Neural cell (in vitro differentiated cells): ENCODE measurements around the gene STAB1. TPM values are rescaled to one million over a fixed set of nuclear protein-coding genes. Genes with fewer than 3 reads are reported as not detected.

Experiments
- H2AFZ ChIP-seq: fragments of 200-600, 300-800 bp; sonication (generic), shearing (Covaris generic); 2 replicates; pipeline ENCODE4 v1.6.0; 2014; ENCODE audit warnings: low read depth, mild to moderate bottlenecking, antibody characterized with exemption, low read length, moderate library complexity
- H3F3A ChIP-seq: fragments of 200-600 bp; shearing (Covaris generic); 2 replicates; pipeline ENCODE4 v1.6.1; 2016; ENCODE audit warnings: mild to moderate bottlenecking, moderate library complexity, mixed read lengths, antibody characterized with exemption, low read length; ENCODE audit not compliant: insufficient read depth, poor library complexity, severe bottlenecking
- H3K27ac ChIP-seq: fragments of 200-600, 300-800 bp; sonication (generic), shearing (Covaris generic); 2 replicates; pipeline ENCODE4 v1.5.1; 2014; ENCODE audit warnings: mild to moderate bottlenecking, low read length, moderate library complexity
- H3K27me3 ChIP-seq: fragments of 300-800, 200-600 bp; sonication (generic), shearing (Covaris generic); 2 replicates; pipeline ENCODE4 v1.6.0; 2014; ENCODE audit warnings: mild to moderate bottlenecking, low read depth, low read length, moderate library complexity; ENCODE audit not compliant: insufficient read depth
- H3K36me3 ChIP-seq: fragments of 300-800, 200-600 bp; sonication (generic), shearing (Covaris generic); 2 replicates; pipeline ENCODE4 v1.5.1; 2014; ENCODE audit warnings: mild to moderate bottlenecking, antibody characterized with exemption, low read length, moderate library complexity; ENCODE audit not compliant: insufficient read depth
- H3K4me2 ChIP-seq: fragments of 300-800, 200-600 bp; sonication (generic), shearing (Covaris generic); 2 replicates; pipeline ENCODE4 v1.6.0; 2014; ENCODE audit warnings: mild to moderate bottlenecking, low read length
- H3K4me3 ChIP-seq: fragments of 300-800, 200-600 bp; sonication (generic), shearing (Covaris generic); 2 replicates; pipeline ENCODE4 v1.5.1; 2014; ENCODE audit warnings: mild to moderate bottlenecking, low read length, moderate library complexity
- H3K79me2 ChIP-seq: fragments of 200-600 bp; shearing (Covaris generic); replicated peaks from 2 replicates; pipeline ENCODE4 v1.6.0; 2014; ENCODE audit warnings: mild to moderate bottlenecking, low read length, moderate library complexity; ENCODE audit not compliant: insufficient read depth
- H3K9ac ChIP-seq: fragments of 300-800, 200-600 bp; sonication (generic), shearing (Covaris generic); 2 replicates; pipeline ENCODE4 v1.6.1; 2016; ENCODE audit warnings: mild to moderate bottlenecking, low read length, mixed read lengths
- H3K9me2 ChIP-seq: fragments of 200-600 bp; shearing (Covaris generic); 2 replicates; pipeline ENCODE4 v1.6.1; 2016; ENCODE audit warnings: mild to moderate bottlenecking, low read length, mixed read lengths; ENCODE audit not compliant: insufficient read depth
- H3K9me3 ChIP-seq: fragments of 200-600, 300-800 bp; sonication (generic), shearing (Covaris generic); 2 replicates; pipeline ENCODE4 v1.6.1; 2016; ENCODE audit warnings: mild to moderate bottlenecking, mixed run types, low read length, moderate library complexity, mixed read lengths
- H4K20me1 ChIP-seq: fragments of 200-600 bp; shearing (Covaris generic); 2 replicates; pipeline ENCODE4 v1.6.1; 2016; ENCODE audit warnings: mild to moderate bottlenecking, mixed run types; ENCODE audit not compliant: insufficient read depth
- EP300 ChIP-seq: fragments of 450-650 bp; conservative IDR thresholded peaks from 2 replicates; pipeline ENCODE4 v1.6.1; 2014; ENCODE audit warnings: antibody characterized with exemption, mild to moderate bottlenecking, moderate library complexity; ENCODE audit not compliant: poor library complexity, severe bottlenecking
- EZH2 ChIP-seq: fragments of 200-600, 300-800 bp; shearing (Covaris generic), sonication (generic); IDR thresholded peaks from 2 replicates; pipeline ENCODE4 v1.6.1; 2014; ENCODE audit warnings: antibody characterized with exemption, low read length, borderline replicate concordance, mild to moderate bottlenecking; ENCODE audit not compliant: insufficient read depth, poor library complexity, severe bottlenecking
- MXI1 ChIP-seq: fragments of 450-650 bp; conservative IDR thresholded peaks from 2 replicates; pipeline ENCODE4 v1.6.1; 2014; ENCODE audit warnings: antibody characterized with exemption, mild to moderate bottlenecking; ENCODE audit not compliant: poor library complexity, severe bottlenecking
- POLR2AphosphoS5 ChIP-seq: IDR thresholded peaks from 2 replicates; pipeline ENCODE4 v1.6.1; 2012
- RAD21 ChIP-seq: fragments of 450-650 bp; conservative IDR thresholded peaks from 2 replicates; pipeline ENCODE4 v1.6.1; 2014; ENCODE audit warnings: antibody characterized with exemption, mild to moderate bottlenecking, moderate library complexity
- SMC3 ChIP-seq: fragments of 450-650 bp; conservative IDR thresholded peaks from 2 replicates; pipeline ENCODE4 v1.6.1; 2014; ENCODE audit warnings: antibody characterized with exemption, mild to moderate bottlenecking, moderate library complexity; ENCODE audit not compliant: poor library complexity
- TAF1 ChIP-seq: IDR thresholded peaks from 2 replicates; pipeline ENCODE4 v1.6.1; 2012; ENCODE audit warnings: low read depth
- polyA plus RNA-seq: library from polyadenylated mRNA; depleted of rRNA; stranded (reverse); fragments of >200 nt; gene quantifications from 2 replicates; pipeline ENCODE4 v1.2.3, GENCODE V29; 2014
- TF ChIP-seq, protein P1 (sequence below): fragments of 450-650 bp; IDR thresholded peaks from 2 replicates; pipeline ENCODE4 v1.5.1; 2014; ENCODE audit warnings: antibody characterized with exemption, mild to moderate bottlenecking, moderate library complexity; ENCODE audit not compliant: poor library complexity, severe bottlenecking
- TF ChIP-seq, protein P2 (sequence below): IDR thresholded peaks from 2 replicates; pipeline ENCODE4 v1.6.1; 2012; ENCODE audit warnings: borderline replicate concordance

Gene STAB1
- polyA plus RNA-seq, 1 donor from 2014 or later: 0.28 TPM

- Histone ChIP-seq H3F3A (peaks cover 6% of the 10 kb centered on the region), H3K27ac (peak within 1 kb of the TSS; percentile 64), H3K9me3 (no peaks in the 10 kb centered on the region), H2AFZ (peak within 1 kb of the TSS; percentile 78), H3K79me2 (peaks cover 27% of the 10 kb centered on the region), H3K4me3 (peak within 1 kb of the TSS; percentile 95), H3K27me3 (no peaks in the 10 kb centered on the region), H3K4me2 (no peak within 1 kb of the TSS), H3K36me3 (no peaks in the 10 kb centered on the region), H3K9ac (peak within 1 kb of the TSS; percentile 67), H4K20me1 (no peaks in the 10 kb centered on the region), H3K9me2 (no peaks in the 10 kb centered on the region)
- TF ChIP-seq MXI1 (no peak), EZH2 (no peak), SMC3 (no peak), TAF1 (no peak)
- TF ChIP-seq, protein P1, sequence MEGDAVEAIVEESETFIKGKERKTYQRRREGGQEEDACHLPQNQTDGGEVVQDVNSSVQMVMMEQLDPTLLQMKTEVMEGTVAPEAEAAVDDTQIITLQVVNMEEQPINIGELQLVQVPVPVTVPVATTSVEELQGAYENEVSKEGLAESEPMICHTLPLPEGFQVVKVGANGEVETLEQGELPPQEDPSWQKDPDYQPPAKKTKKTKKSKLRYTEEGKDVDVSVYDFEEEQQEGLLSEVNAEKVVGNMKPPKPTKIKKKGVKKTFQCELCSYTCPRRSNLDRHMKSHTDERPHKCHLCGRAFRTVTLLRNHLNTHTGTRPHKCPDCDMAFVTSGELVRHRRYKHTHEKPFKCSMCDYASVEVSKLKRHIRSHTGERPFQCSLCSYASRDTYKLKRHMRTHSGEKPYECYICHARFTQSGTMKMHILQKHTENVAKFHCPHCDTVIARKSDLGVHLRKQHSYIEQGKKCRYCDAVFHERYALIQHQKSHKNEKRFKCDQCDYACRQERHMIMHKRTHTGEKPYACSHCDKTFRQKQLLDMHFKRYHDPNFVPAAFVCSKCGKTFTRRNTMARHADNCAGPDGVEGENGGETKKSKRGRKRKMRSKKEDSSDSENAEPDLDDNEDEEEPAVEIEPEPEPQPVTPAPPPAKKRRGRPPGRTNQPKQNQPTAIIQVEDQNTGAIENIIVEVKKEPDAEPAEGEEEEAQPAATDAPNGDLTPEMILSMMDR: no peak
Measured at GRCh38 chr3:52453496-52454249, 41.5 kb upstream of the STAB1 start, which contains the start of gene TNNC1. TNNC1 (minus strand) TSS chr3:52454041; CDS start chr3:52454015, 26 bp downstream.

GRCh38 chr3:52454250-52454937 is 40.7 kb upstream of the STAB1 start:
- no peak overlapping the region for H3K4me3 ChIP-seq
- no peaks in the 10 kb centered on the region for H4K20me1 ChIP-seq
- peak overlapping the region; percentile 64 for H3K27ac ChIP-seq
- no peaks in the 10 kb centered on the region for H3K9me2 ChIP-seq
- TF ChIP-seq EP300: no peak
- no peak for TF ChIP-seq SMC3
- TF ChIP-seq EZH2: no peak
- no peak for TF ChIP-seq TAF1
- TF ChIP-seq, protein P2, sequence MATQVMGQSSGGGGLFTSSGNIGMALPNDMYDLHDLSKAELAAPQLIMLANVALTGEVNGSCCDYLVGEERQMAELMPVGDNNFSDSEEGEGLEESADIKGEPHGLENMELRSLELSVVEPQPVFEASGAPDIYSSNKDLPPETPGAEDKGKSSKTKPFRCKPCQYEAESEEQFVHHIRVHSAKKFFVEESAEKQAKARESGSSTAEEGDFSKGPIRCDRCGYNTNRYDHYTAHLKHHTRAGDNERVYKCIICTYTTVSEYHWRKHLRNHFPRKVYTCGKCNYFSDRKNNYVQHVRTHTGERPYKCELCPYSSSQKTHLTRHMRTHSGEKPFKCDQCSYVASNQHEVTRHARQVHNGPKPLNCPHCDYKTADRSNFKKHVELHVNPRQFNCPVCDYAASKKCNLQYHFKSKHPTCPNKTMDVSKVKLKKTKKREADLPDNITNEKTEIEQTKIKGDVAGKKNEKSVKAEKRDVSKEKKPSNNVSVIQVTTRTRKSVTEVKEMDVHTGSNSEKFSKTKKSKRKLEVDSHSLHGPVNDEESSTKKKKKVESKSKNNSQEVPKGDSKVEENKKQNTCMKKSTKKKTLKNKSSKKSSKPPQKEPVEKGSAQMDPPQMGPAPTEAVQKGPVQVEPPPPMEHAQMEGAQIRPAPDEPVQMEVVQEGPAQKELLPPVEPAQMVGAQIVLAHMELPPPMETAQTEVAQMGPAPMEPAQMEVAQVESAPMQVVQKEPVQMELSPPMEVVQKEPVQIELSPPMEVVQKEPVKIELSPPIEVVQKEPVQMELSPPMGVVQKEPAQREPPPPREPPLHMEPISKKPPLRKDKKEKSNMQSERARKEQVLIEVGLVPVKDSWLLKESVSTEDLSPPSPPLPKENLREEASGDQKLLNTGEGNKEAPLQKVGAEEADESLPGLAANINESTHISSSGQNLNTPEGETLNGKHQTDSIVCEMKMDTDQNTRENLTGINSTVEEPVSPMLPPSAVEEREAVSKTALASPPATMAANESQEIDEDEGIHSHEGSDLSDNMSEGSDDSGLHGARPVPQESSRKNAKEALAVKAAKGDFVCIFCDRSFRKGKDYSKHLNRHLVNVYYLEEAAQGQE: no peak
- TF ChIP-seq, protein P1: no peak
- TF ChIP-seq MXI1: no peak
- no peak for TF ChIP-seq RAD21
- TF ChIP-seq POLR2AphosphoS5: no peak
- no peak overlapping the region for H2AFZ ChIP-seq
- H3K79me2 ChIP-seq: peaks cover 30% of the 10 kb centered on the region
- H3K9me3 ChIP-seq: no peaks in the 10 kb centered on the region
- H3K36me3 ChIP-seq: no peaks in the 10 kb centered on the region
- no peaks in the 10 kb centered on the region for H3K27me3 ChIP-seq
- peak overlapping the region; percentile 67 for H3K9ac ChIP-seq
- H3F3A ChIP-seq: peaks cover 6% of the 10 kb centered on the region
- H3K4me2 ChIP-seq: no peak overlapping the region
